Activated CD8-positive, alpha-beta memory T cell treated with anti-CD3 and anti-CD28 coated beads, Interleukin-2, amount 50 U/mL, for 4 hours (primary cell): Measurements from ENCODE around the gene SKIL.
A peak's percentile ranks its signal among the peaks of the same experiment; 100 is the strongest.

Source experiments
- DNase-seq: peaks from one replicate; pipeline ENCODE4 v3.0.0-alpha.2; 2020

Gene SKIL

DNA sequence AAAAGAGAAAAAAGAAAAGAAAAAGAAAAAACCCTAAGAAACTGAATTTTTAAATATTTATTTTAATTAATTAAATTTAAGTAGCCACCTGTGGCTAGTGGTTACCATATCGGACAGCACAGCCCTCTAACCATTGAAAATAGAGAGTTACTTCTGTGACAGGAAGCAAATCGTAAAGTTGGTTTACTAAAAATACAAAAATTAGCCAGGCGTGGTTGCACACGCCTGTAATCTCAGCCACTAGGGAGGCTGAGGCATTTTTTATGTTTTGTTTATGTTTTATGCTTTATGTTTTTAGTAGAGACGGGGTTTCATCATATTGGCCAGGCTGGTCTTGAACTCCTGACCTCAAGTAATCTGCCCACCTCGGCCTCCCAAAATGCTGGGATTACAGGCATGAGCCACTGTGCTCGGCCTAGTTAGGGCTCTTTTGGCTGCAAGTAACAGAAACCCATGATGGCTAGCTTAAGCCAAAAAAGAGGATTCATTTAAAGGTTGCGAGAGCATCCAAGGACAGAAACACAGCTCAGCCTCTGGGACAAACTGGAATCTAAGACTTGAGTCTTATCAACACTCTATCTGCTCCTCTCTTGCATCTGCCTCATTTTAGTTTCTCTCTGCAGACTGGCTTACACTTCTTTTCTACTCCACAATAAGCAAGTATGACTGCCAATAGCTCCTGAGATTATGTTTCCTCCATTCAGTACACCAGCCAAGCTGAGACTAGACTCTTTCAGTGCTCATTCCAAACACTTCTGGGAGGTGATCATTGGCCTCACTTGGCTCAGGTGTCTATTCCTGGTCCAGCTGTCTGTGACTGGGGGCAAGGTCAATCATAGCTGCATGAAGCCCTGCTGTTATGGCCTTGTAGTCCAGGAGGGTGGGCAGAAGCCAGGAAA is 6.8 kb upstream of the SKIL start:
- no peak for DNase-seq

DNA sequence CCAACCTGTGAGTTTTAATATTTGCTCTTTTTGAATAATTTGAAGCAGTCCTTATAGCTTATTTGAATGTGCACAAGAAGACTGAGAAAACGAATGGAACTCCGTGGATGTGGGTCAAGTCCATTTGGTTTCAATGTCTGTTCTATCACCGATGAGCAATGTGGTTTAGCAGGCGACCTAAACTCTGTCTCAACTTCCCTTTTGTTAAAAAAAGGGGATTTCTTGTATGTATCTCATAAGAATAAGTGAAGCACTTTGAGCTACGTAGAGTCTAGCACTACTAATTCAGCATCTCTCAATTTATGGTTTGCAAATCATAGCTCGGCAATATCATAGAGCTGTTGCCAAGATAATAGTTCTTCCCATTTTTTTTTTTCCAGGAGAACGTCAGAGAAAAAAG is 4.6 kb upstream of the SKIL start:
- no peak for DNase-seq

DNA sequence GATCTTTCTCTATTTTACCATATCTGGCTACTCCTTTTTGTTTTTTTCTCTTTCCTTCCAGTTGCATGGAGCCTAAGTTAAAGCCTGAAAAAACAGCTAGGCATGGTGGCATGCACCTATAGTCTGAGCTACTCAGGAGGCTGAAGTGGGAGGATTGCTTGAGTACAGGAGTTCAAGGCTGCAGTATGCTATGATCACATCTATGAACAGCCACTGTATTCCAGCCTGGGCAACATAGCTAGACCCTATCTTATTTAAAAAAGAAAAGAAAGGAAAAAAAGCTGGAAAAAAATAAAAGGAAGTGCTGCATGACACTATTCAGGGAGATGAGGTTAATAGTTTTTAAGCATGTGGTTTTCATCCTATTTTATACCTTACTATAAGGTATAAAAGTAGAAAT is 4.0 kb upstream of the SKIL start:
- DNase-seq, result no peak

GRCh38 chr3:170354760-170355159 is 2.8 kb upstream of the SKIL start:
- no peak for DNase-seq

DNA sequence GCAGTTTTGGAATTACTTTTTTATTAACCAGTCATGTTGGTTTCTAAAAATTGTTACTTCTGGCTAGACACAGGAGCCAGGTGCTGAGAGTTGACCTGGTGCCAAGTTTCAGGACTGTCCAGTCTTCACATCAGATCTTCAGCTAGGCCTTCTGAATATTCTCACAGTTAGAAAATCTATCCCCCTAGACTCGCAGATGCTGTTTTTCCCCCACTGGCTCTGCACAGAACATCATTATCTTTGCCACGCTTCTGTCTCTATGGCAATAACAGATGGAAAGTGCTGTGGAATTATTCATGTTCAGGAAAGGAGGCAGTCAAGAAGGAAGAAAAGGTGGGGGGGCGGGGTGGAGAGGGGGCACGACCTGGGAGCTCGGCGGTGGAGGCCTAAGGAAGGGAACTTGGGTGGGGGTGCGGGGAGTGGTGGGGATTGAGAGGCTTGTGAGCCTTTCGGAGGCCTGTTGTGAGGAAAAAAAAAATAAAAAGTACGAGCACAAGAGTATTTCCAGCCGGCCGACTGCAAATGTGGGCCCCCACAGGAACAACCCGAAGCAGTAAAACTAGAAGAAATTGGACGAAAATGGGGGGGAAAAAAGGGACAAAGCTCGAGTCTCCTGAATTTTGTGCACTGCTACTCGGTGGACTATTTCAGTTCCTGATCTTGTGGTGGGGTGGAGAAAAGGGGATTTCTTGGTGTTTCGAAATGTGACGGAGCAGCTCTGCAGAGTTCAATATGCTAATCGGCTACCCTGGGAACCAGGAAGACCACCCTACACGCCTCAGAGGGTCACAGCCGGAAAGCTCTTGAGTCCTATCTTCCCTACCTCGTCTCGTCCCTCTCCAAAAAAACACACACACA is 1.5 kb upstream of the SKIL start:
- DNase-seq, result no peak

DNA sequence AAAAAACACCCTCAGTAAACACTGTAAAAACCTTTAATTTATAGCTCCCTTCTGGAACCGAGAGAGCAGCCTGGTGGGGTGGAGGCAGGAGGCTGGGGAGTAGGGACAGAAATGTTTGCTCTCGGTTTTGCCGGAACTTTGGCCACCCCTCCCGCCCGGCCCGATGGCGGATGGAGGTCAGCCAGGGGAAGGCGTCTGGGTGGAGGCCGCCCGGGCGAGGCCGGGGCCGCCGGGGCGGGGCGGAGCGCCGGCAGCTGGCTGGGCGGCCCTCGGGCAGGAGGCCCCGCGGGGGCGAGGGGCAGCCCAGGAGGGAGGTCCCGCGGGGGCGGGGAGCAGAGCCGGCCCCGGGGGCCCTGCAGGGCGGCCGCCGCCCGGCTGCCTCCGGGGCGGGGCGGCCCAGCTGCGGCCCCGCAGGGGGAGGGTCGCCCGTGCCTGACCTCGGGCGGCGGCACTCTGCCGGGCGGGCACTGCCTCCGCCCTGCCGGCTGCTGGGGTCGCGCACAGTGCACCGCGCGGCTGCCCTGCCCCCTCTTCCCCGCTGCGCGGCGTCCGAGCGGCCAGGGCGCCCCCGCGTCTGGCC is 829 bp upstream of the SKIL start:
- peak; percentile 44 for DNase-seq

DNA sequence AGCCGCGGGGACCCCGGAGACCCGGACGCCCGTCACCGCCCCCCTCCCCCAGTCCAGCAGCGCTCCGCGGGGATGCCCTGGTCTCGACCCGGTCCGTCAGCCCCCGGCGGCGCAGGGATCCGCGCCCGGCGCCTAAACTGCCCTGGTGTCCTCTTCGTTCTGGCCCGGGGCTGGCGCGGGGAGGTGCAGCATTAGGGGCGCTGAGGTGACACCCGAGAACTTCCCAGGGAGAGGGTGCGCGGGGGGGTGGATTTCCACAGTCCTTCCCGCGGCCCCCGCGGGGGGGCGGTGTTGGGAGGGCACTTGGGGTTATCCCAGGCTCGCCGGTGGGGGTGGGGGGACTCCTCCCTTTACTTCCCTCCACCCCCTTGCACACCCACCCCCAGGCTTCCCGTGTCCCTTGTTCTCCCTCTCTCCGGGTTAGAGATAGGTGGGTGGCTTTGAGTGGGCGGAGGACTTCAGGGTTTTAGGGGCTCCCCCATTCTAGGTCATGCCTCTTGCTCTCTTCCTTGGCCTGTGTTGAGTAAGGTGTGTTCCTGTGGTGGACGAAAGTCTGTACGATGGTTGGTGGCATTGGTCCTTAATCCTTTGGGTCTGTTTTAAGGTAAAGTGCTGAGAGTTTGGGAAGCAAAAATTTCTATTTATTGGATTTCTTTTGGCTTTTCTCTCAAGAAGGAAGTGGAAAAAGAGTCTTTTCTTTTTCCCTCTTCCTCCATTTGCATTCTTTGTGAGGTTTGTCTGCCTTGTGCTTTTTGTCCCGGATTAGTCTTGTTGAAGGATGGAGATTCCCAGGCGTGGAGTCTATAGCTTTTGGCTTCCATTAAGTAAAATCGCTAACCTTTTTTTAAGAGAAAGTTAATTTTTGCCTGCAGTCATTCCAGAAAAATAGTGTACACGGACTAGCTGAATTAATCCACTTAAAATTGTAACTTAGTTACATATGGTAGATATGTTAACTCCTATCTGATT is 811 bp downstream of the SKIL start:
- DNase-seq, result peak; percentile 79

DNA sequence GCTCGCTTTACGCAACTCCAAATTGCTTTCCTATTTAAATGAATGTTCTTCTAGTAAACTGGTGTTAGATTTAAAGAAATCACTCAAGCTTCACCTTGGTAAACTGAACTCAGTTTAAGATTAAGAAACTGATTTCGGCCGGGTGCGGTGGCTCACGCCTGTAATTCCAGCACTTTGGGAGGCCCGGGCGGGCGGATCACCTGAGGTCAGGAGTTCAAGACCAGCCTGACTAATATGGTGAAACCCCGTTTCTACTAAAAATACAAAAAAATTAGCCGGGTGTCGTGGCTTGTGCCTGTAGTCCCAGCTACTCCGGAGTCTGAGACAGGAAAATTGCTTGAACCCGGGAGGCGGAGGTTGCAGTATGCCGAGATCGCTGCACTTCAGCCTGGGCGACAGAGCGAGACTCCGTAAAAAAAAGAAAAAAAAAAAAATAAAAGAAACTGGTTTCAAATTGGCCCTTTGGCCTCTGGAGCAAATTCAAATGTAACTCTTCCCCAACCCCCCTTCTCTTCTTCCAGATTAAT is 1.7 kb downstream of the SKIL start:
- DNase-seq, result no peak

- no peak for DNase-seq
These were observed 3.0 kb downstream of the SKIL start for GRCh38 chr3:170360466-170360865.

DNA sequence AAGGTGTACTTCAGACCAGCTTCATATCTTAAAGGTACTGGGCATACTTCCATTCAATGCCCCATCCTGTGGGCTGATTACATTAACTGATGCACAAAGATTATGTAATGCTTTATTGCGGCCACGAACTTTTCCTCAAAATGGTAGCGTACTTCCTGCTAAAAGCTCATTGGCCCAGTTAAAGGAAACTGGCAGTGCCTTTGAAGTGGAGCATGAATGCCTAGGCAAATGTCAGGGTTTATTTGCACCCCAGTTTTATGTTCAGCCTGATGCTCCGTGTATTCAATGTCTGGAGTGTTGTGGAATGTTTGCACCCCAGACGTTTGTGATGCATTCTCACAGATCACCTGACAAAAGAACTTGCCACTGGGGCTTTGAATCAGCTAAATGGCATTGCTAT is 3.4 kb downstream of the SKIL start:
- DNase-seq, result no peak

- DNase-seq, result no peak
These were observed 4.2 kb downstream of the SKIL start for GRCh38 chr3:170361711-170362110.

DNA sequence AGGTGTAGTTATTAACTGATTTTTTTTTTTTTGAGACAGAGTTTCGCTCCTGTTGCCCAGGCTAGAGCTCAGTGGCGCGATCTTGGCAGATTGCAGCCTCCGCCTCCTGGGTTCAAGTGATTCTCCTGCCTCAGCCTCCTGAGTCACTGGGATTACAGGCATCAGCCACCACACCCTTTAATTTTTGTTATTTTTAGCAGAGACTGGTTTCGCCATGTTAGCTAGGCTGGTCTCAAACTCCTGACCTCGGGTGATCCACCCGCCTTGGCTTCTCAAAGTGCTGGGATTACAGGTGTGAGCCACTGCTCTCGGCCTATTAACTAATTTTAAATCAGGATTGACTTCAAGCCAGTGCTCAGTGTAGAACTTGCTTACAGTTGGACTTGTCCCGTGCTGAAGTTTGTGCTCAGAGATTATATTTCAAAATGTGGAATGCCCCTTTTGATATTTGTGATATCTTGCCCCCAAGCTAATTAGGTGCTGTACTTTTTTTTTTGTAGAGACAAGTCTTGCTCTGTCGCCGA is 6.0 kb downstream of the SKIL start:
- no peak for DNase-seq

DNA sequence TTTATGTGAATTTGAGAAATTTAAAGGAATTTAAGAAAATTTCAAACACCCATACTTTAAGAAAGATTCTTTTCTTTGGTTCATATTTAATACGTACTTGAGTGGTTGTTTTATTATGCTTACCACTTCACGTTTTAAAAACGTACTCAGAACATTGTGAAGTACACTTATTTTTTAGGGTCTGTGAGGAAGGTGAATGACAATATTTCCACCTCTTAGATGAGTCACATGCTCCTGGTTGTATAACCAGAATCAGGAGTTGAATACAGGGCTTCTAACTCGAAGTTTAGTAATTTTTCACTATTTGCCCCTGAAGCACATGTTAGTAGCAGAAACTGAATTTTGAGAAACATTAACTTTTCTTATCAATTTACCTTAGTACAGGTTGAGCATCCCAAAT is 7.5 kb downstream of the SKIL start:
- no peak for DNase-seq

DNA sequence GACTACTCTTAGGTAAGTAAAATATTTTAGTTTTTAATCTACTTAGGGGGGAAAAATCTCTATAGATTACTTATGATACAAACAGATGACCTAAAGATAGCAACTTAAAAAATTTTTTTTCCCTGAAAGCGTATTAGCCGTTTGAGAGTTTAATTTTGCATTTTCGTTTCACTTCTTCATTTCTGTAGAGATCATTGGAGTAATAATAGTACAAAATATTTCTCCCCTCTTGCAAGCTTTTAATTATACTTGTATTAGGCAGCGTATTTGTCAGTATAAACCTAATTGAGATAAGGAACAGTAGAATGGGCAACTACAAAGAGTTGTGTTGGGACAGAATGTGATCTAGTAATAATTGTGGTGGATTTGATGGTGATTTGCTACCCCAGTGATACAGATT is 10.3 kb downstream of the SKIL start:
- DNase-seq, result no peak

DNA sequence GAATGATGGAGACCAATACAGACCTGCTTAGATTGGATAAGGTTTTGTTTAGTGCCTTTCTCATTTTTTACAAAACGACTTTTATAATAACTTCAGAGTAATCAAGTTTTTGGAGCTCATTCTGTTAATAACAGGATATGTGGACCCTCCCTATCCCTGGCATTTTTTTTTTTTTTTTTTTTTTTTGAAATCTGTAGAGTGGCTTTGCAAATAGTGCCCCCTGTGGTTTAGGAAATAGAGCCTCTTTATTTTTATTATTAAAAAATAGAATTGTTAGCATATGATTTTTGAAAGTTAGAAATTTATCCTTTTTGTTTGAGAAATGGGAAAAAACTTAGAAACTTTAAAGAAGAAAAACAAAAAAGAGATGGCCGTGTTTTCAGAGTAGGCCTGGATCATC is 11.4 kb downstream of the SKIL start:
- DNase-seq, result no peak

- DNase-seq, result no peak
These were observed 14.8 kb downstream of the SKIL start for GRCh38 chr3:170372190-170372879.

DNA sequence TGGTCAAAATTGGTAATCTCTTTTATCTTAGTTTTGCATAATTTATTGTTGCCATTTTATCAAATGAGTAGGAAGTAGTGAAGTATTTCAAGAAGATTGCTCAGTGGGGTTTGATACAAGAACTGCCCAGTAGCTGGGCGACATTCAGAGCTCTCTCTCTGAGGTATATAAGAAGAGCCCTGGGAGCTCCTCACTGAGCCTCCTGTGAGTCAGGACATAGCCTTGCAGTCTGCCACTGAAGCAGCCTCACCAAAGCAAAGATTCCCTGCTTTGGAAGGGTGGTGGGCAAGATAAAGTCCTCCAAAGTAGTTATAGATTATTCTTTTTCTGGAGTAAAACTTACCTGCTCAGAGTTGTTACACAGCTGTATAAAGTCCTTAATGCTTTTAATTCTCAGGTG is 26.1 kb downstream of the SKIL start:
- no peak for DNase-seq

- no peak for DNase-seq
These were observed 29.0 kb downstream of the SKIL start for GRCh38 chr3:170386468-170386867.

DNA sequence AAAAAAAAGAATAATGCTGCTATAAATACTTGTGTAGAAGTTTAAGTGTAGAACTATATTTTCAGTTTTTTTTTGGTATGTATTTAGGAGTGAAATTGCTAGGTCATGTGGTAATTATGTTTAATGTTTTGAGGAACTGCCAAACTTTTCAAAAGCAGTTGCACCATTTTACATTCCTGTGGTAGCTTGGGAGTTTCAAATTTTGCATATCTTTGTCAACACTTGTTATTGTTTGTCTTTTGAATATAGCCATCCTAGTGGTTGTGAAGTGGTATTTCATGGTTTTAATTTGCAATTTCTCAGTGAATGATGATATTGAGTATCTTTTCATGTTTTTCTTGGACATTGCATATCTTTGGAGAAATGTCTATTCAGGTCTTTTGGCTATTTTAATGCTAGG is 30.4 kb downstream of the SKIL start:
- DNase-seq, result no peak

DNA sequence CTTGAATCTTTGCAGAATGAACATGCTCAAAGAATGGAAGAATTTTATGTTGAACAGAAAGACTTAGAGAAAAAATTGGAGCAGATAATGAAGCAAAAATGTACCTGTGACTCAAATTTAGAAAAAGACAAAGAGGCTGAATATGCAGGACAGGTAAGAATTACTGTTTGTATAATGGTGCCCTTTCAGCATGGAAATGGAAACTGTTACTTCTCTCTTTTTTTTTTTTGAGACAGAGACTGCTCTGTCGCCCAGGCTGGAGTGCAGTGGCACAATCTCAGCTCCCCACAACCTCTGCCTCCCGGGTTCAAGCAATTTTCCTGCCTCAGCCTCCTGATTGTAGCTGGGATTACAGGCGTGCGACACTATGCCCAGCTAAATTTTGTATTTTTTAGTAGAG is 33.6 kb downstream of the SKIL start:
- no peak for DNase-seq

- no peak for DNase-seq
These were observed 40.2 kb downstream of the SKIL start for GRCh38 chr3:170397685-170398084.
